Panc1 (cell line): ENCODE results near the gene NIPBL.

ENCODE experiments used
- POLR2AphosphoS5 ChIP-seq: IDR thresholded peaks from 2 replicates; pipeline ENCODE4 v1.6.1; 2012; ENCODE audit warnings: mild to moderate bottlenecking, low read depth, low read length, moderate library complexity
- SIN3A ChIP-seq: IDR thresholded peaks from 2 replicates; pipeline ENCODE4 v1.6.1; 2012; ENCODE audit warnings: low read depth, mild to moderate bottlenecking, low read length, moderate library complexity, borderline replicate concordance; ENCODE audit not compliant: insufficient read depth
- TCF7L2 ChIP-seq: IDR thresholded peaks from 2 replicates; pipeline ENCODE4 v1.6.1; 2011; ENCODE audit warnings: mild to moderate bottlenecking, low read depth, low read length, inconsistent platforms
- TF ChIP-seq, protein P1 (sequence below): fragments of 450-650 bp; IDR thresholded peaks from 2 replicates; pipeline ENCODE4 v1.5.1; 2017; ENCODE audit warnings: mild to moderate bottlenecking
- TF ChIP-seq, protein P2 (sequence below), 2 experiments: IDR thresholded peaks; 2 replicates each; pipeline ENCODE4 v1.6.1; 2011 to 2012; ENCODE audit warnings: low read depth in 2 of 2, control low read depth in 1 of 2, low read length in 1 of 2, mild to moderate bottlenecking in 1 of 2, moderate library complexity in 1 of 2; ENCODE audit not compliant: insufficient read depth in 1 of 2

GRCh38 chr5:37043693-37044092, 167.1 kb downstream of the NIPBL start:
- TF ChIP-seq, protein P1, sequence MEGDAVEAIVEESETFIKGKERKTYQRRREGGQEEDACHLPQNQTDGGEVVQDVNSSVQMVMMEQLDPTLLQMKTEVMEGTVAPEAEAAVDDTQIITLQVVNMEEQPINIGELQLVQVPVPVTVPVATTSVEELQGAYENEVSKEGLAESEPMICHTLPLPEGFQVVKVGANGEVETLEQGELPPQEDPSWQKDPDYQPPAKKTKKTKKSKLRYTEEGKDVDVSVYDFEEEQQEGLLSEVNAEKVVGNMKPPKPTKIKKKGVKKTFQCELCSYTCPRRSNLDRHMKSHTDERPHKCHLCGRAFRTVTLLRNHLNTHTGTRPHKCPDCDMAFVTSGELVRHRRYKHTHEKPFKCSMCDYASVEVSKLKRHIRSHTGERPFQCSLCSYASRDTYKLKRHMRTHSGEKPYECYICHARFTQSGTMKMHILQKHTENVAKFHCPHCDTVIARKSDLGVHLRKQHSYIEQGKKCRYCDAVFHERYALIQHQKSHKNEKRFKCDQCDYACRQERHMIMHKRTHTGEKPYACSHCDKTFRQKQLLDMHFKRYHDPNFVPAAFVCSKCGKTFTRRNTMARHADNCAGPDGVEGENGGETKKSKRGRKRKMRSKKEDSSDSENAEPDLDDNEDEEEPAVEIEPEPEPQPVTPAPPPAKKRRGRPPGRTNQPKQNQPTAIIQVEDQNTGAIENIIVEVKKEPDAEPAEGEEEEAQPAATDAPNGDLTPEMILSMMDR, result peak; percentile 45; the same call in 1 of the 2 replicates
- no peak for TF ChIP-seq SIN3A
- TF ChIP-seq POLR2AphosphoS5, result no peak
- TF ChIP-seq, protein P2, sequence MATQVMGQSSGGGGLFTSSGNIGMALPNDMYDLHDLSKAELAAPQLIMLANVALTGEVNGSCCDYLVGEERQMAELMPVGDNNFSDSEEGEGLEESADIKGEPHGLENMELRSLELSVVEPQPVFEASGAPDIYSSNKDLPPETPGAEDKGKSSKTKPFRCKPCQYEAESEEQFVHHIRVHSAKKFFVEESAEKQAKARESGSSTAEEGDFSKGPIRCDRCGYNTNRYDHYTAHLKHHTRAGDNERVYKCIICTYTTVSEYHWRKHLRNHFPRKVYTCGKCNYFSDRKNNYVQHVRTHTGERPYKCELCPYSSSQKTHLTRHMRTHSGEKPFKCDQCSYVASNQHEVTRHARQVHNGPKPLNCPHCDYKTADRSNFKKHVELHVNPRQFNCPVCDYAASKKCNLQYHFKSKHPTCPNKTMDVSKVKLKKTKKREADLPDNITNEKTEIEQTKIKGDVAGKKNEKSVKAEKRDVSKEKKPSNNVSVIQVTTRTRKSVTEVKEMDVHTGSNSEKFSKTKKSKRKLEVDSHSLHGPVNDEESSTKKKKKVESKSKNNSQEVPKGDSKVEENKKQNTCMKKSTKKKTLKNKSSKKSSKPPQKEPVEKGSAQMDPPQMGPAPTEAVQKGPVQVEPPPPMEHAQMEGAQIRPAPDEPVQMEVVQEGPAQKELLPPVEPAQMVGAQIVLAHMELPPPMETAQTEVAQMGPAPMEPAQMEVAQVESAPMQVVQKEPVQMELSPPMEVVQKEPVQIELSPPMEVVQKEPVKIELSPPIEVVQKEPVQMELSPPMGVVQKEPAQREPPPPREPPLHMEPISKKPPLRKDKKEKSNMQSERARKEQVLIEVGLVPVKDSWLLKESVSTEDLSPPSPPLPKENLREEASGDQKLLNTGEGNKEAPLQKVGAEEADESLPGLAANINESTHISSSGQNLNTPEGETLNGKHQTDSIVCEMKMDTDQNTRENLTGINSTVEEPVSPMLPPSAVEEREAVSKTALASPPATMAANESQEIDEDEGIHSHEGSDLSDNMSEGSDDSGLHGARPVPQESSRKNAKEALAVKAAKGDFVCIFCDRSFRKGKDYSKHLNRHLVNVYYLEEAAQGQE (IDR thresholded peaks at IDR 0.05; ENCODE audit: insufficient read depth in 1 of 2, low read depth in 2 of 2, low read length in 1 of 2), result no peak
- TF ChIP-seq TCF7L2, result no peak
